Stimulated activated CD4-positive, alpha-beta T cell treated with anti-CD3 and anti-CD28 coated beads, Interleukin-2, amount 100 ng/mL, for 24 hours (primary cell): ENCODE results near the gene TMEM258.
A peak's percentile ranks its signal among the peaks of the same experiment; 100 is the strongest.

Source experiments
- DNase-seq, 2 donors: peaks; one replicate each; pipeline ENCODE4 v3.0.0-alpha.2; 2020

TMEM258 gene

GRCh38 chr11:61794579-61794978 lies 2.2 kb upstream of the TMEM258 start:
- no peak for DNase-seq

GRCh38 chr11:61793829-61794204 lies 1.4 kb upstream of the TMEM258 start:
- no peak for DNase-seq

GRCh38 chr11:61793083-61793828 lies 857 bp upstream of the TMEM258 start:
- peak in 1 of 2 donors; percentile 17 for DNase-seq

- peak; percentile 42 to 51 for DNase-seq
Observed at GRCh38 chr11:61791737-61792309, 576 bp downstream of the TMEM258 start.

GRCh38 chr11:61787928-61788491 lies 4.4 kb downstream of the TMEM258 start:
- no peak for DNase-seq

- DNase-seq: no peak
Observed at GRCh38 chr11:61785837-61786402, 6.5 kb downstream of the TMEM258 start.

GRCh38 chr11:61784506-61784805 lies 7.9 kb downstream of the TMEM258 start:
- DNase-seq: no peak

GRCh38 chr11:61783717-61784505 lies 8.5 kb downstream of the TMEM258 start:
- DNase-seq: no peak

- no peak for DNase-seq
Observed at GRCh38 chr11:61782841-61783240, 9.6 kb downstream of the TMEM258 start.

- no peak for DNase-seq
Observed at GRCh38 chr11:61782299-61782698, 10.1 kb downstream of the TMEM258 start.

- DNase-seq: no peak
Observed at GRCh38 chr11:61781585-61781984, 10.8 kb downstream of the TMEM258 start.

- DNase-seq: no peak
Observed at GRCh38 chr11:61780581-61781162, 11.7 kb downstream of the TMEM258 start.

- no peak for DNase-seq
Observed at GRCh38 chr11:61779666-61780525, 12.5 kb downstream of the TMEM258 start.

GRCh38 chr11:61778920-61779650 lies 13.3 kb downstream of the TMEM258 start:
- DNase-seq: no peak

GRCh38 chr11:61778357-61778886 lies 14.0 kb downstream of the TMEM258 start:
- DNase-seq: no peak

- peak; percentile 64 to 73 for DNase-seq
Observed at GRCh38 chr11:61777234-61778090, 14.9 kb downstream of the TMEM258 start.

GRCh38 chr11:61776561-61777075 lies 15.8 kb downstream of the TMEM258 start:
- DNase-seq: peak; percentile 71 to 78

- DNase-seq: no peak
Observed at GRCh38 chr11:61775606-61776554, 16.5 kb downstream of the TMEM258 start.

- DNase-seq: no peak
Observed at GRCh38 chr11:61775106-61775505, 17.3 kb downstream of the TMEM258 start.
